Left lung (tissue), 10 donors: ENCODE results near the gene FOXQ1. TPM values are rescaled to one million over a fixed set of nuclear protein-coding genes. Genes with fewer than 3 reads are reported as not detected.

Experiments
- ATAC-seq: fragments of 200-7000 bp; cut with Tn5 transposase; one replicate; pipeline ENCODE4 v1.9.1; 2020; ENCODE audit warnings: moderate library complexity
- DNase-seq, 4 donors: peaks; one replicate each; pipeline ENCODE4 v3.0.0-alpha.2; 2013 to 2020
- H3K27ac ChIP-seq, 2 donors: fragments of 200-600 bp; sonication (generic) in 1 of 2; one replicate each; pipeline versions ENCODE4 v1.5.0 to v1.8.0; 2020 to 2021
- H3K27me3 ChIP-seq, 2 donors: fragments of 200-600 bp; sonication (generic) in 1 of 2; one replicate each; pipeline versions ENCODE4 v1.5.0 to v1.8.0; 2020 to 2021
- H3K36me3 ChIP-seq, 2 donors: fragments of 200-600 bp; sonication (generic) in 1 of 2; one replicate each; pipeline versions ENCODE4 v1.5.0 to v1.8.0; 2020 to 2021
- H3K4me1 ChIP-seq, 2 donors: fragments of 200-600 bp; one replicate each; pipeline ENCODE4 v1.8.0; 2021
- H3K4me3 ChIP-seq, 2 donors: fragments of 200-600 bp; sonication (generic) in 1 of 2; one replicate each; pipeline versions ENCODE4 v1.5.0 to v1.8.0; 2020 to 2021; ENCODE audit warnings: mild to moderate bottlenecking in 1 of 2
- H3K9me3 ChIP-seq, 2 donors: fragments of 200-600 bp; sonication (generic) in 1 of 2; one replicate each; pipeline versions ENCODE4 v1.5.0 to v1.8.0; 2020 to 2021
- intact Hi-C, 2 donors: fragments of 100-400 bp; cut with DNase I; formaldehyde crosslinking; loops; one replicate each; pipeline versions ENCODE4 v1.11.2 to v1.14.2; 2022
- polyA plus RNA-seq, 6 donors: library from polyadenylated mRNA; unstranded; fragments of 120-200 nt; gene quantifications; one replicate each; pipeline ENCODE4 v1.2.1, GENCODE V29; 2013; ENCODE audit not compliant: insufficient read length in 6 of 6
- total RNA-seq, 2 donors: library from RNA; stranded (reverse); fragmentation: NEBNext Ultra II Directional; extraction: Animal tissue kit (Norgen Biotek cat#: 25700); gene quantifications; one replicate each; pipeline ENCODE4 v1.2.1, GENCODE V29; 2021
- TF ChIP-seq, protein P1 (sequence below), 2 donors: fragments of 200-600 bp; sonication (generic) in 1 of 2; IDR thresholded peaks; one replicate each; pipeline versions ENCODE4 v1.5.0 to v1.8.0; 2021; ENCODE audit warnings: antibody characterized with exemption in 2 of 2
- donor health status: DM: no; HTN: yes; CAD: no.
- donor health status: DM: no; HTN: no; CAD: no.

Gene FOXQ1
- total and polyA plus RNA-seq, 8 donors: 2.0 to 12.1 (median 3.5) TPM

DNA sequence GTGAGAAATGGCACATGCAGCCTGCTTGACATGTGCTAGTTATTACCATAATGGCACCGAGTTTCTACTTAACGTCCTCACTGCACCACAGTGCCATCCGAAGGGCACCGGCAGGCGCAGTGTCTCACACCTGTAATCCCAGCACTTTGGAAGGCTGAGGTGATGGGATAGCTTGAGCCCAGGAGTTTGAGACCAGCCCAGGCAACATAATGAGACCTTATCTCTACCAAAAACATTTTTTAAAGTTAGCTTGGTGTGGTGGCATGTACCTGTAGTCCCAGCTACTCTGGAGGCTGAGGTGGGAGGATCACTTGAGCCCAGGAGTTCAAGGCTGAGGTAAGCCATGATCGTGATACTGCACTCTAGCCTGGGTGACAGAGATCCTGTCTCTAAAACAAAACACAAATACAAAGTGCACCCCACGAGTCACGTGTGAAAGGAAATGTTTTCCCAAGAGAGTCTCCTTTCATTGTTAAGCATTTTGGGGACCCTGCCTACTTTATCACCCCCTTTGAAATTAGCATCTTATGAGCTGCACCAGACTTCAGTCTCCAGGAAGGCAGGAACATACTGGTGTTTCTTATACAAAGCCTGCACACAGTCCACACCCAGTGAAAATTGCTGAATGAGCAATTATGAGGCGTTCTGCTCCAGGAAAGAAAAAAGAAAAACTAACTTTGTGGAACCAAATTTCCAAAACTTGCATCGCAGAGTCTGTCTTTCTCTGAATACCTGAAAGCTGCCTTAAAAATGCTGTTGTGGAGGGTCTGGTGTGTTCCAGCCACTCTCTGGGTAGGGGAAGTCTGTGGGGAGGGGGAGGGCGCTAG lies 47.1 kb upstream of the FOXQ1 start:
- Histone ChIP-seq H3K27ac (no peak overlapping the region), H3K27me3 (peaks cover 0 to 4% of the 10 kb centered on the region in 2 donors), H3K4me1 (no peaks in the 10 kb centered on the region), H3K36me3 (no peaks in the 10 kb centered on the region), H3K4me3 (no peak overlapping the region), H3K9me3 (no peaks in the 10 kb centered on the region)
- TF ChIP-seq, protein P1, sequence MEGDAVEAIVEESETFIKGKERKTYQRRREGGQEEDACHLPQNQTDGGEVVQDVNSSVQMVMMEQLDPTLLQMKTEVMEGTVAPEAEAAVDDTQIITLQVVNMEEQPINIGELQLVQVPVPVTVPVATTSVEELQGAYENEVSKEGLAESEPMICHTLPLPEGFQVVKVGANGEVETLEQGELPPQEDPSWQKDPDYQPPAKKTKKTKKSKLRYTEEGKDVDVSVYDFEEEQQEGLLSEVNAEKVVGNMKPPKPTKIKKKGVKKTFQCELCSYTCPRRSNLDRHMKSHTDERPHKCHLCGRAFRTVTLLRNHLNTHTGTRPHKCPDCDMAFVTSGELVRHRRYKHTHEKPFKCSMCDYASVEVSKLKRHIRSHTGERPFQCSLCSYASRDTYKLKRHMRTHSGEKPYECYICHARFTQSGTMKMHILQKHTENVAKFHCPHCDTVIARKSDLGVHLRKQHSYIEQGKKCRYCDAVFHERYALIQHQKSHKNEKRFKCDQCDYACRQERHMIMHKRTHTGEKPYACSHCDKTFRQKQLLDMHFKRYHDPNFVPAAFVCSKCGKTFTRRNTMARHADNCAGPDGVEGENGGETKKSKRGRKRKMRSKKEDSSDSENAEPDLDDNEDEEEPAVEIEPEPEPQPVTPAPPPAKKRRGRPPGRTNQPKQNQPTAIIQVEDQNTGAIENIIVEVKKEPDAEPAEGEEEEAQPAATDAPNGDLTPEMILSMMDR (IDR thresholded peaks at IDR 0.05): no peak
- DNase-seq (no peak), ATAC-seq (no peak)
- intact Hi-C loops: no loop called here

DNA sequence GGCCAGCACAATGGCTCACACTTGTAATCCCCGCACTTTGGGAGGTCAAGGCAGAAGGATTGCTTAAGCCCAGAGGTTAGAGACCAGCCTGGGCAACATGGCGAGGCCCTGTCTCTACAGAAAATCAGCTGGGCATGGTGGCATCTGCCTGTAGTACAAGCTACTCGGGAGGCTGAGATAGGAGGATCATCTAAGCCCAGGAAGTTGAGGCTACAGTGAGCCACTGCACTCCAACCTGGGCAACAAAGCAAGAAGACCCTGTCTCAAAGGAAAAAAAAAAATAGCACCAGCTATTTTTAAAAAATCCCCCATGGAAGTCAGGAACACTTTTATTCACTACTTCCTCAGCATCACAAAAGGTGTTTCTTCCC lies 45.2 kb upstream of the FOXQ1 start:
- H3K27me3 ChIP-seq: peaks cover 0 to 4% of the 10 kb centered on the region in 2 donors
- H3K27ac ChIP-seq: no peak overlapping the region
- TF ChIP-seq, protein P1 (IDR thresholded peaks at IDR 0.05): no peak
- H3K4me3 ChIP-seq: no peak overlapping the region
- no peak for ATAC-seq
- no peaks in the 10 kb centered on the region for H3K9me3 ChIP-seq
- no peak for DNase-seq
- H3K4me1 ChIP-seq: no peaks in the 10 kb centered on the region
- H3K36me3 ChIP-seq: no peaks in the 10 kb centered on the region
- intact Hi-C loops: no loop called here

DNA sequence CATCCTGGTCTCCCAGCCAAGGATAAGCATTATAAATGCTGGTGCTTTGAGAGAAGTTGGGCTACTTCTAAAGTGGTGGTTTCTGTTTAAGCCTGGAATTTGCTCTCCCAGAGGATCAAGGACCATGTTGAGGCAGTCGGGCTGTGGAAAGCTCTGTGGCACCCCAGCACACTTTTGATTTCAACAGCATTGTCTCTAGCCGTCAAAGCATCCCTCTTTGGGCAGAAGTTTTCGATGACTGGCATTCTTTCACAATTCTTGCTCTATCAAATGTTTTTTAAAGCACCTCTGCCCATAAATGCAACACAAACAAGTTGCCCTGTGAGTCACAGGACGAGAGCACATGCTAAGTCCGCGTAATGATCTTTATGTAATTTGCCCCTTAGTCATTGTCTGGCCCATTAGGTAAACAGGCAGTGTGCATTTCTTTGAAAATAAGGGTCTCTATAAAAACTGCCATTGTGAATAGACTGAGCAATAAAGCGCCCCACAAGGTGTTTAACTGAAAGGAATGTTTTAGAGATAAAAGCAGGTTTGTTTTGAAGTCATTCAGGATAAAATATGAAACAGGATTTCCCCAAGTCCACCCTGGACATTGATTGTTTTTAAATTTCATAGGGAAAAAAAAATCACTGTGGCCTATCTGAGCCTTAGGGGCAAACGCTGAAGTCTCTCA lies 44.7 kb upstream of the FOXQ1 start:
- Histone ChIP-seq H3K27ac (no peak overlapping the region), H3K4me1 (no peaks in the 10 kb centered on the region), H3K36me3 (no peaks in the 10 kb centered on the region), H3K27me3 (peaks cover 0 to 4% of the 10 kb centered on the region in 2 donors), H3K9me3 (peaks cover 0 to 3% of the 10 kb centered on the region in 2 donors), H3K4me3 (no peak overlapping the region)
- intact Hi-C loops: no loop called here
- DNase-seq (no peak), ATAC-seq (no peak)
- TF ChIP-seq, protein P1 (IDR thresholded peaks at IDR 0.05): no peak

DNA sequence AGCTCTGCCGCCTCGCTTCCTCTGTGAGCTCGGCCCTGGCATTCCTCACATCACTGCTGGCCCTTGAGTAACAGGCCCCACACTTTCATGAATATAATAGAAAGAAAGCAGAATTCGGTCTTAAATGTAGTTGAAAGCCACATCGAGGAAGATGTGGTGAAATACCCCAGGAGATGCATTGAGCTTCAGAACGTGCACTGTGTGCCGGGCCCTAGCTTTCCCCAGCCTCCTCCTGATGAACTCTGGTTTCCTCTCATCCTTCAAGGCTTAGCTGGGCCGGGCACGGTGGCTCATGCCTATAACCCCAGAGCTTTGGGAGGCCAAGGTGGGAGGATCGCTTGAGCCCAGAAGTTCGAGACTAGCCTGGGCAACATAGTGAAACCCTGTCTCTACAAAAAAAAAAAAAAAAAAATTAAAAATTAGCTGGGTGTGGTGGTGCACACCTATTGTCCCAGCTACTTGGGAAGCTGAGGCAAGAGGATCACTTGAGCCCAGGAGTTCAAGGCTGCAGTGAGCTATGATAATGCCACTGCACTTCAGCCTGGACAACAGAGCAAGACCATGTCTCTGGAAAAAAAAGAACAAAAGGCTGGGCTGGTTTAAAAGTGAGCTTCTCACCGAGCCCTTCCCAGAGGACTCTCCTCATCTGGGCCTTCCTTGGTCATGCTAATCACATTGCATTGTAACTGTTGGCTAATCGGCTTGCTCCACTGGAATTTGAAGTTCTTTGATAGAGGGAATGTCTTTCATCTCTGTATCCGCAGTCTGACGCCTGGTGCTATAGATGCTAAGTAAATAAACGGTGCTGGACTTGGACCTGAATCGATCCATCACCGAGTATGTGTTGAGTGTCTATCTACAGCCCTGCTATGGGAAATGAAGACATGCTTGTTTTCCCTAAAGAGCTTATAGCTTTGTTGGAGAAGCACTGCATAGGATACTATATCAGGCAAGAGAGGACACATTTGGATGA lies 43.8 kb upstream of the FOXQ1 start:
- Histone ChIP-seq H3K36me3 (no peaks in the 10 kb centered on the region), H3K27ac (no peak overlapping the region), H3K9me3 (peaks cover 0 to 5% of the 10 kb centered on the region in 2 donors), H3K4me1 (no peaks in the 10 kb centered on the region), H3K27me3 (peaks cover 0 to 4% of the 10 kb centered on the region in 2 donors), H3K4me3 (no peak overlapping the region)
- TF ChIP-seq, protein P1 (IDR thresholded peaks at IDR 0.05): no peak
- DNase-seq (no peak), ATAC-seq (no peak)
- intact Hi-C loops: no loop called here
